GM19455 (cell line): ENCODE measurements around the gene MAP2K2.
A peak's percentile ranks its signal among the peaks of the same experiment; 100 is the strongest.
"Not testable (repeated sequence)": the region's sequence is repeated elsewhere in the genome, so short reads cannot be mapped to it uniquely, and the experiment has no call there.

Experiments used
- ATAC-seq: cut with Tn5 transposase; IDR thresholded peaks from one replicate; pipeline ENCODE4 v1.9.1; 2021; ENCODE audit not compliant: unreplicated experiment

Gene MAP2K2

GRCh38 chr19:4130744-4131438 lies 7.0 kb upstream of the MAP2K2 start:
- ATAC-seq, result no peak

GRCh38 chr19:4129050-4129449 lies 5.1 kb upstream of the MAP2K2 start:
- ATAC-seq, result not testable (repeated sequence)

GRCh38 chr19:4127322-4127721 lies 3.4 kb upstream of the MAP2K2 start:
- not testable (repeated sequence) for ATAC-seq

GRCh38 chr19:4124638-4125037 lies 716 bp upstream of the MAP2K2 start:
- ATAC-seq, result no peak

- ATAC-seq, result no peak
Measured at GRCh38 chr19:4122480-4122879, 1.4 kb downstream of the MAP2K2 start.

GRCh38 chr19:4121815-4122214 lies 2.1 kb downstream of the MAP2K2 start:
- ATAC-seq, result no peak

- no peak for ATAC-seq
Measured at GRCh38 chr19:4121273-4121612, 2.7 kb downstream of the MAP2K2 start.

- no peak for ATAC-seq
Measured at GRCh38 chr19:4120559-4121272, 3.2 kb downstream of the MAP2K2 start.

- ATAC-seq, result no peak
Measured at GRCh38 chr19:4119763-4120162, 4.2 kb downstream of the MAP2K2 start.

- ATAC-seq, result no peak
Measured at GRCh38 chr19:4115818-4116385, 8.0 kb downstream of the MAP2K2 start.

GRCh38 chr19:4115050-4115817 lies 8.7 kb downstream of the MAP2K2 start:
- no peak for ATAC-seq

- ATAC-seq, result no peak
Measured at GRCh38 chr19:4114181-4114580, 9.7 kb downstream of the MAP2K2 start.

GRCh38 chr19:4113398-4114088 lies 10.4 kb downstream of the MAP2K2 start:
- no peak for ATAC-seq

GRCh38 chr19:4112367-4112766 lies 11.6 kb downstream of the MAP2K2 start:
- no peak for ATAC-seq

- no peak for ATAC-seq
Measured at GRCh38 chr19:4109626-4109945, 14.3 kb downstream of the MAP2K2 start.

- peak; percentile 56 for ATAC-seq
Measured at GRCh38 chr19:4108767-4109625, 14.9 kb downstream of the MAP2K2 start.

GRCh38 chr19:4103080-4103433 lies 20.9 kb downstream of the MAP2K2 start:
- no peak for ATAC-seq

- ATAC-seq, result no peak
Measured at GRCh38 chr19:4102339-4103079, 21.4 kb downstream of the MAP2K2 start.

GRCh38 chr19:4101496-4101770 lies 22.5 kb downstream of the MAP2K2 start:
- ATAC-seq, result no peak
